HepG2 (cell line): ENCODE measurements around the gene BBOX1. TPM values are rescaled to one million over a fixed set of nuclear protein-coding genes. Genes with fewer than 3 reads are reported as not detected.

Source experiments
- BORCS8-MEF2B ChIP-seq: sonication (generic); formaldehyde crosslinking; IDR thresholded peaks from 2 replicates; pipeline ENCODE4 v1.8.0; 2022; ENCODE audit warnings: mild to moderate bottlenecking, missing genetic modification reagents
- HNRNPUL1 ChIP-seq: fragments of 200-400 bp; formaldehyde crosslinking; IDR thresholded peaks from 2 replicates; pipeline ENCODE4 v1.6.1; 2017; ENCODE audit warnings: low read depth, mild to moderate bottlenecking, low read length, moderate library complexity
- KIAA2018 ChIP-seq: sonication (generic); formaldehyde crosslinking; IDR thresholded peaks from 2 replicates; pipeline ENCODE4 v1.5.0; 2020; ENCODE audit warnings: mild to moderate bottlenecking, missing genetic modification reagents, borderline replicate concordance
- MAFK ChIP-seq, 2 experiments: IDR thresholded peaks in 1 of 2; conservative IDR thresholded peaks in 1 of 2; 2 replicates each; pipeline ENCODE4 v1.6.1; 2011; ENCODE audit warnings: improper control_type of control experiment in 2 of 2, low read length in 2 of 2
- RARA ChIP-seq: IDR thresholded peaks from 2 replicates; pipeline ENCODE4 v1.6.1; 2016; ENCODE audit warnings: missing genetic modification reagents, missing compliant biosample characterization
- SP2 ChIP-seq: sonication (generic); formaldehyde crosslinking; IDR thresholded peaks from 2 replicates; pipeline ENCODE4 v1.5.1; 2020; ENCODE audit warnings: mild to moderate bottlenecking, missing genetic modification reagents
- ZNF3 ChIP-seq: IDR thresholded peaks from 2 replicates; pipeline ENCODE4 v1.7.0; 2017; ENCODE audit warnings: inconsistent platforms
- ZNF792 ChIP-seq: IDR thresholded peaks from 2 replicates; pipeline ENCODE4 v1.6.1; 2016
- polyA plus RNA-seq, 8 experiments: library from polyadenylated mRNA; depleted of rRNA in 3 of 8; stranded (reverse) in 7 of 8; unstranded in 1 of 8; fragments of >200 nt; fragmentation: Illumina TruSeq in 4 of 8; extraction: Trizol in 4 of 8; gene quantifications; 2 replicates each; pipeline versions ENCODE4 v1.2.1 to v1.2.3, GENCODE V29; 2011 to 2016; ENCODE audit warnings: low read depth in 4 of 8, missing spikeins in 1 of 8, mixed read lengths in 1 of 8; ENCODE audit not compliant: insufficient read depth in 1 of 8
- total RNA-seq, 5 experiments: library from RNA; depleted of rRNA; stranded (reverse); fragments of >200 nt; fragmentation: Illumina TruSeq; extraction: Trizol; gene quantifications; 2 replicates each; pipeline ENCODE4 v1.2.3, GENCODE V29; 2016; ENCODE audit warnings: low read depth in 1 of 5

BBOX1 gene
- total and polyA plus RNA-seq, 2 of the 13 experiments (the other 11 are each of a cell fraction or from before 2014, with no cell fraction given) = not detected

- TF ChIP-seq KIAA2018 (no peak), HNRNPUL1 (no peak), BORCS8-MEF2B (CRISPR knock-in tag) (no peak), ZNF3 (CRISPR knock-in tag) (no peak), ZNF792 (CRISPR knock-in tag) (no peak), MAFK (conservative IDR thresholded peaks at IDR 0.05 in 1 of 2, IDR thresholded peaks at IDR 0.05 in 1 of 2; ENCODE audit: low read length in 2 of 2) (no peak), SP2 (CRISPR knock-in tag) (no peak), RARA (CRISPR knock-in tag) (no peak)
Observed at GRCh38 chr11:27060816-27061460, 20.3 kb downstream of the BBOX1 start (continued).
